Tibial nerve (tissue), 4 donors: Measurements from ENCODE around the gene MTCH2.

Source experiments
- EP300 ChIP-seq, 2 donors: sonication (generic); formaldehyde crosslinking; IDR thresholded peaks; one replicate each; pipeline ENCODE4 v1.6.1; 2017; ENCODE audit warnings: antibody characterized with exemption in 2 of 2, mild to moderate bottlenecking in 1 of 2
- TF ChIP-seq, protein P1 (sequence below), 5 experiments: fragments of 200-600 bp in 3 of 5; fragments of 450-650 bp in 2 of 5; sonication (generic) in 3 of 5; IDR thresholded peaks; one replicate each; pipeline ENCODE4 v1.5.1; 2016 to 2019; ENCODE audit warnings: antibody characterized with exemption in 5 of 5, mild to moderate bottlenecking in 3 of 5, moderate library complexity in 2 of 5

DNA sequence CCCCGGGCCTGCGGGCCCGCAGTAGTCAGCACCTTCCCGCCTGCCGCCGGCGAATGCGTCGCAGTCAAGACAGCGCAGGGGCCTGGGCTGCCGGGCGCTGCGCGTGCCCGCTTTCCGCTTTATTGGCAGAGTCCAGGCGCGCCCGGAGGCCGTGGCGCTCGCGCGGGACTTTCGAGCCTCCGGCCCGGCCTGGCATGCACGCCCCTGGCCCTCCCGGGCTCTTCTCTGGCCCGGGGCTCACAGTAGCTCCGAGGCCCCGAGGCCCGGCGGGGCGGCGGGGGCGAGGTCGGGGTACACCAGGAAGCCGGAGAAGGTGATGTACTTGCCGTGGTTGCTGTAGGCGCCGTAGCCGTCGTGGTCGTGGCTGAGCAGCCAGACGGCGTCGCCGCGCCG lies 52.8 kb downstream of the MTCH2 start:
- TF ChIP-seq, protein P1, sequence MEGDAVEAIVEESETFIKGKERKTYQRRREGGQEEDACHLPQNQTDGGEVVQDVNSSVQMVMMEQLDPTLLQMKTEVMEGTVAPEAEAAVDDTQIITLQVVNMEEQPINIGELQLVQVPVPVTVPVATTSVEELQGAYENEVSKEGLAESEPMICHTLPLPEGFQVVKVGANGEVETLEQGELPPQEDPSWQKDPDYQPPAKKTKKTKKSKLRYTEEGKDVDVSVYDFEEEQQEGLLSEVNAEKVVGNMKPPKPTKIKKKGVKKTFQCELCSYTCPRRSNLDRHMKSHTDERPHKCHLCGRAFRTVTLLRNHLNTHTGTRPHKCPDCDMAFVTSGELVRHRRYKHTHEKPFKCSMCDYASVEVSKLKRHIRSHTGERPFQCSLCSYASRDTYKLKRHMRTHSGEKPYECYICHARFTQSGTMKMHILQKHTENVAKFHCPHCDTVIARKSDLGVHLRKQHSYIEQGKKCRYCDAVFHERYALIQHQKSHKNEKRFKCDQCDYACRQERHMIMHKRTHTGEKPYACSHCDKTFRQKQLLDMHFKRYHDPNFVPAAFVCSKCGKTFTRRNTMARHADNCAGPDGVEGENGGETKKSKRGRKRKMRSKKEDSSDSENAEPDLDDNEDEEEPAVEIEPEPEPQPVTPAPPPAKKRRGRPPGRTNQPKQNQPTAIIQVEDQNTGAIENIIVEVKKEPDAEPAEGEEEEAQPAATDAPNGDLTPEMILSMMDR (IDR thresholded peaks at IDR 0.05) = no peak
- no peak for TF ChIP-seq EP300 (IDR thresholded peaks at IDR 0.05)
